GM10266 (cell line): ENCODE results near the gene JAKMIP3.

Source experiments
- DNase-seq: peaks from one replicate; pipeline ENCODE4 v3.0.0; 2012; ENCODE audit errors: extremely low spot score
- TF ChIP-seq, protein P1 (sequence below): IDR thresholded peaks from 2 replicates; pipeline ENCODE4 v1.5.1; 2012; ENCODE audit warnings: mild to moderate bottlenecking, low read depth; ENCODE audit not compliant: control insufficient read depth, insufficient read depth; ENCODE audit errors: missing control alignments

JAKMIP3 gene

GRCh38 chr10:132064771-132065437 lies 842 bp upstream of the JAKMIP3 start:
- no peak for DNase-seq
- TF ChIP-seq, protein P1, sequence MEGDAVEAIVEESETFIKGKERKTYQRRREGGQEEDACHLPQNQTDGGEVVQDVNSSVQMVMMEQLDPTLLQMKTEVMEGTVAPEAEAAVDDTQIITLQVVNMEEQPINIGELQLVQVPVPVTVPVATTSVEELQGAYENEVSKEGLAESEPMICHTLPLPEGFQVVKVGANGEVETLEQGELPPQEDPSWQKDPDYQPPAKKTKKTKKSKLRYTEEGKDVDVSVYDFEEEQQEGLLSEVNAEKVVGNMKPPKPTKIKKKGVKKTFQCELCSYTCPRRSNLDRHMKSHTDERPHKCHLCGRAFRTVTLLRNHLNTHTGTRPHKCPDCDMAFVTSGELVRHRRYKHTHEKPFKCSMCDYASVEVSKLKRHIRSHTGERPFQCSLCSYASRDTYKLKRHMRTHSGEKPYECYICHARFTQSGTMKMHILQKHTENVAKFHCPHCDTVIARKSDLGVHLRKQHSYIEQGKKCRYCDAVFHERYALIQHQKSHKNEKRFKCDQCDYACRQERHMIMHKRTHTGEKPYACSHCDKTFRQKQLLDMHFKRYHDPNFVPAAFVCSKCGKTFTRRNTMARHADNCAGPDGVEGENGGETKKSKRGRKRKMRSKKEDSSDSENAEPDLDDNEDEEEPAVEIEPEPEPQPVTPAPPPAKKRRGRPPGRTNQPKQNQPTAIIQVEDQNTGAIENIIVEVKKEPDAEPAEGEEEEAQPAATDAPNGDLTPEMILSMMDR: no peak

GRCh38 chr10:132066186-132066585 lies 440 bp downstream of the JAKMIP3 start:
- TF ChIP-seq, protein P1: no peak

GRCh38 chr10:132066812-132067211 lies 1.1 kb downstream of the JAKMIP3 start:
- DNase-seq: no peak
- TF ChIP-seq, protein P1: no peak

More at GRCh38 chr10:132066186-132066585, 440 bp downstream of the JAKMIP3 start:
- no peak for DNase-seq

GRCh38 chr10:132068431-132069121 lies 2.8 kb downstream of the JAKMIP3 start:
- DNase-seq: no peak
- TF ChIP-seq, protein P1: no peak

DNA sequence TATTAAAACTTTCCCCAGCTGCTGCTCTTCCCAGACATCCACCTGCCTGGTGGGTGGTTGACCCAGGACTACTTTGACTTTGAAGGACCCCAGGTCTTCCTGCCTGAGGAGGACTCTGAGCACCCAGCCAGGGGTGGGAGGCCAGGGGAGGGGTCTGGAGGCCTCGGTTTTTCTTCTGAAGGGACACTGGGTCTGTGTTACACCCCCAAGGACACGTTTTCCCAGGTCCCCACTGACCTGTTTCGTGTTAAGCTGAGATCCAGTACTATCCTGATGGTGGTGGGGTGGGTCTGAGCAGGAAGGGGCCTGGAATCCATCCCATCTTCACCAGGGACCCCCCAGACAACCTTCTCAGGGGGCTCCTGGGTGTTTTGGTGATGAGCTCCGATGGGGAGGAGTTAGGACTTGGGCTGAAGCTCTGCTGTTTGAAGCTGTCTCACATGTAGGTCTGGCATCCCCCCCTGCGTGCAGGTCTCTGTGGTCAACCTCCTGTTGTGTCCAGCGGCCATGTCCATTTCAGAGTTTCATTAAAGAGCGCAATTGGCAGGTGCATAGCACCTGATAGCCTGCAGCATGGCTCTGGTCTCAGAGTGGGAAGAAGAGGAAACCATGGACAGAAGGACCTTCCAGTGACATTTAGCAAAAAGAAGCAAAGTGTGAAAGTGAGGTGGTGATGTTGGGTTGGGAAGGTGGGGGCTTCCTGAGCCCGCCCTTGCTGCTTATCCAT lies 3.5 kb downstream of the JAKMIP3 start:
- DNase-seq: no peak
- TF ChIP-seq, protein P1: no peak

DNA sequence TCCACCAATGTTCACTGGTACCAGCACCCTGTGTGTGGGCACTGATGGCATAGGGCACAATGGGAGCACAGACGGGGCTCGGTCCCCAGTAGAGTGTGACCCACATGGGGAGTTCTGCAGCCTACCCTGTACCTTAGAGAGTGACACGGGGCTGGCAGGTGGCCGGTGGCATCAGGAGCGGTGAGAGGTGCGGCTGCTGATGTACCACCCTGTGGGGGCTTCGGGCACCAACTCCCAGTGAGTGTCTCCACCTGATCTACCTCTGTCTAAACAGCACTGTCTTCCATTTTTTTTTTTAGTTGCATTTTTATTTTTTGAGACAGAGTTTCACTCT lies 4.1 kb downstream of the JAKMIP3 start:
- TF ChIP-seq, protein P1: no peak
- DNase-seq: no peak
